Right ventricle myocardium inferior (tissue), 1 donor: ENCODE data around the gene ENGASE. TPM values are rescaled to one million over a fixed set of nuclear protein-coding genes. Genes with fewer than 3 reads are reported as not detected.

Experiments used
- ATAC-seq: fragments of 200-7000 bp; cut with Tn5 transposase; one replicate; pipeline ENCODE4 v1.9.1; 2020; ENCODE audit warnings: mild to moderate bottlenecking, moderate library complexity
- DNase-seq: peaks from one replicate; pipeline ENCODE4 v3.0.0; 2021; ENCODE audit errors: missing footprints
- intact Hi-C: fragments of 100-400 bp; cut with DNase I; formaldehyde crosslinking; loops from one replicate; pipeline ENCODE4 v1.11.0; 2022
- total RNA-seq: library from RNA; stranded (reverse); fragmentation: NEBNext Ultra II Directional; extraction: Animal tissue kit (Norgen Biotek cat#: 25700); gene quantifications from one replicate; pipeline ENCODE4 v1.2.1, GENCODE V29; 2021
- donor health status: DM: no; HTN: yes; CAD: no; lungs with severe emphysema.

Gene ENGASE
- total RNA-seq, 1 donor from 2014 or later, result 29.8 TPM

GRCh38 chr17:79085921-79086551 lies 11.4 kb downstream of the ENGASE start:
- DNase-seq (peak; percentile 60), ATAC-seq (no peak)
- intact Hi-C loops, result loop anchor here (2.0 kb wide), 1 partner anchor 69 kb away; no protein-coding TSS in a partner anchor

- ATAC-seq (no peak), DNase-seq (peak; percentile 46)
- intact Hi-C loops, result loop anchor here (1.0 to 2.0 kb wide), 2 partner anchors 68 to 304 kb away; no protein-coding TSS in a partner anchor
These were observed 12.2 kb downstream of the ENGASE start for GRCh38 chr17:79086609-79087427.

- intact Hi-C loops, result loop anchor here (1.0 to 2.0 kb wide), 2 partner anchors 67 to 304 kb away; no protein-coding TSS in a partner anchor
These were observed 13.0 kb downstream of the ENGASE start for GRCh38 chr17:79087428-79088143.

GRCh38 chr17:79088247-79088996 lies 13.8 kb downstream of the ENGASE start:
- peak; percentile 43 for DNase-seq
- no peak for ATAC-seq
- intact Hi-C loops, result no loop called here

More at GRCh38 chr17:79087428-79088143, 13.0 kb downstream of the ENGASE start:
- ATAC-seq (peak; percentile 59), DNase-seq (peak; percentile 84)

- intact Hi-C loops, result no loop called here
- ATAC-seq, result no peak
These were observed 14.3 kb downstream of the ENGASE start for GRCh38 chr17:79088997-79089328.

GRCh38 chr17:79089720-79090442 lies 15.3 kb downstream of the ENGASE start:
- ATAC-seq (peak; percentile 8), DNase-seq (peak; percentile 45)
- intact Hi-C loops, result no loop called here

More at GRCh38 chr17:79088997-79089328, 14.3 kb downstream of the ENGASE start:
- no peak for DNase-seq

GRCh38 chr17:79090443-79091225 lies 16.0 kb downstream of the ENGASE start:
- ATAC-seq, result peak; percentile 21

GRCh38 chr17:79091226-79091670 lies 16.6 kb downstream of the ENGASE start:
- DNase-seq, result no peak
- ATAC-seq, result no peak
- intact Hi-C loops, result no loop called here

More at GRCh38 chr17:79090443-79091225, 16.0 kb downstream of the ENGASE start:
- intact Hi-C loops, result no loop called here
- no peak for DNase-seq

GRCh38 chr17:79092567-79092966 lies 17.9 kb downstream of the ENGASE start:
- DNase-seq (no peak), ATAC-seq (no peak)
- intact Hi-C loops, result no loop called here

- intact Hi-C loops, result no loop called here
- DNase-seq (no peak), ATAC-seq (no peak)
These were observed 18.6 kb downstream of the ENGASE start for GRCh38 chr17:79093270-79093669.

GRCh38 chr17:79094261-79094660 lies 19.6 kb downstream of the ENGASE start:
- intact Hi-C loops, result no loop called here
- DNase-seq, result no peak

GRCh38 chr17:79095345-79096055 lies 20.9 kb downstream of the ENGASE start:
- ATAC-seq, result no peak
- intact Hi-C loops, result no loop called here
- no peak for DNase-seq

More at GRCh38 chr17:79094261-79094660, 19.6 kb downstream of the ENGASE start:
- no peak for ATAC-seq

GRCh38 chr17:79096477-79096876 lies 21.9 kb downstream of the ENGASE start:
- intact Hi-C loops, result no loop called here
- no peak for ATAC-seq
- DNase-seq, result no peak

GRCh38 chr17:79097226-79098055 lies 22.8 kb downstream of the ENGASE start:
- no peak for ATAC-seq
- intact Hi-C loops, result no loop called here
- DNase-seq, result no peak

GRCh38 chr17:79098282-79098867 lies 23.8 kb downstream of the ENGASE start:
- no peak for DNase-seq
- ATAC-seq, result no peak
- intact Hi-C loops, result no loop called here
